HG02588 (cell line): ENCODE measurements around the gene NEU2.
"Not testable (repeated sequence)": the region's sequence is repeated elsewhere in the genome, so short reads cannot be mapped to it uniquely, and the experiment has no call there.

ENCODE experiments used
- ATAC-seq: cut with Tn5 transposase; IDR thresholded peaks from one replicate; pipeline ENCODE4 v1.9.1; 2021; ENCODE audit warnings: mild to moderate bottlenecking, moderate library complexity; ENCODE audit not compliant: unreplicated experiment

The NEU2 gene

GRCh38 chr2:233053928-233054784 lies 21.7 kb downstream of the NEU2 start:
- peak; percentile 42 for ATAC-seq

- ATAC-seq = no peak
Measured at GRCh38 chr2:233055362-233055761, 22.9 kb downstream of the NEU2 start.

GRCh38 chr2:233056961-233057605 lies 24.6 kb downstream of the NEU2 start:
- no peak for ATAC-seq

GRCh38 chr2:233058717-233059546 lies 26.5 kb downstream of the NEU2 start:
- ATAC-seq = no peak

GRCh38 chr2:233059547-233059796 lies 27.0 kb downstream of the NEU2 start:
- no peak for ATAC-seq

GRCh38 chr2:233059797-233060500 lies 27.5 kb downstream of the NEU2 start, which contains the start of gene INPP5D:
Gene INPP5D (plus strand): TSS chr2:233060342. CDS start chr2:233060479, 137 bp downstream.
- peak; percentile 36 for ATAC-seq

- ATAC-seq = no peak
Measured at GRCh38 chr2:233060501-233060979, 28.1 kb downstream of the NEU2 start.

GRCh38 chr2:233060980-233061590 lies 28.6 kb downstream of the NEU2 start:
- ATAC-seq = peak; percentile 18

GRCh38 chr2:233061591-233062450 lies 29.3 kb downstream of the NEU2 start:
- ATAC-seq = peak; percentile 39

GRCh38 chr2:233062451-233062850 lies 30.0 kb downstream of the NEU2 start:
- no peak for ATAC-seq

- no peak for ATAC-seq
Measured at GRCh38 chr2:233062946-233063268, 30.4 kb downstream of the NEU2 start.

- ATAC-seq = peak; percentile 46
Measured at GRCh38 chr2:233063269-233063975, 30.9 kb downstream of the NEU2 start.

GRCh38 chr2:233063976-233064411 lies 31.5 kb downstream of the NEU2 start:
- ATAC-seq = no peak

GRCh38 chr2:233064530-233065199 lies 32.2 kb downstream of the NEU2 start:
- no peak for ATAC-seq

GRCh38 chr2:233065200-233065589 lies 32.7 kb downstream of the NEU2 start:
- not testable (repeated sequence) for ATAC-seq

- no peak for ATAC-seq
Measured at GRCh38 chr2:233065954-233066470, 33.5 kb downstream of the NEU2 start.

- ATAC-seq = no peak
Measured at GRCh38 chr2:233068762-233069418, 36.4 kb downstream of the NEU2 start.

GRCh38 chr2:233072838-233073237 lies 40.4 kb downstream of the NEU2 start:
- no peak for ATAC-seq
